Activated effector memory CD4-positive, alpha-beta T cell treated with Interleukin-2 at 50 U/mL for 16 hours (primary cell): ENCODE measurements around the gene IDH3B.
"Not testable (repeated sequence)": the region's sequence is repeated elsewhere in the genome, so short reads cannot be mapped to it uniquely, and the experiment has no call there.

Experiments used
- DNase-seq: peaks from one replicate; pipeline ENCODE4 v3.0.0-alpha.2; 2020

The IDH3B gene

DNA sequence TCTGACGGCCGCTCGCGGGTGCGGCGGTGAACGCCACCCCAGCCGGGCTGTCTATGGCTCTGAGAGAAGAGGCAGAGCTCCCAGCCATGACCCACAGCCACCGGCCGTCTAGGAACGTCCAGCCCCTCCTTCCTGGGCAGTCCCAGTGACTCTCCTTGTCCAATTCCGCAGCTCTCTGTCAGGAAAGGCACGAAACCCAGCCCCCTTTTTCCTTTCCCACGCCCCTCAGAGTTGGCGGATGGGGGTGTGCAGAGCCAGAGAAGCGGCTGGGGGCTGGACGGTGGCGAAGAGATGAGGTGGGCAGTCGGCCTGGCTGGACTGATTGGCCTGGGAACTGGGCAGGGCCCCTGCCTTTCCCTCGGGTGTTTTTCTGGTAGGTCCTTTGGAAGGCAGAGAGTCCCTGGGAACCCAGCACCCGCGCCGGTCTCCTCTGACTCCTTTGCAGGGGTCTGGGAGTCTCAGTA lies 30.0 kb upstream of the IDH3B start:
- DNase-seq, result no peak

DNA sequence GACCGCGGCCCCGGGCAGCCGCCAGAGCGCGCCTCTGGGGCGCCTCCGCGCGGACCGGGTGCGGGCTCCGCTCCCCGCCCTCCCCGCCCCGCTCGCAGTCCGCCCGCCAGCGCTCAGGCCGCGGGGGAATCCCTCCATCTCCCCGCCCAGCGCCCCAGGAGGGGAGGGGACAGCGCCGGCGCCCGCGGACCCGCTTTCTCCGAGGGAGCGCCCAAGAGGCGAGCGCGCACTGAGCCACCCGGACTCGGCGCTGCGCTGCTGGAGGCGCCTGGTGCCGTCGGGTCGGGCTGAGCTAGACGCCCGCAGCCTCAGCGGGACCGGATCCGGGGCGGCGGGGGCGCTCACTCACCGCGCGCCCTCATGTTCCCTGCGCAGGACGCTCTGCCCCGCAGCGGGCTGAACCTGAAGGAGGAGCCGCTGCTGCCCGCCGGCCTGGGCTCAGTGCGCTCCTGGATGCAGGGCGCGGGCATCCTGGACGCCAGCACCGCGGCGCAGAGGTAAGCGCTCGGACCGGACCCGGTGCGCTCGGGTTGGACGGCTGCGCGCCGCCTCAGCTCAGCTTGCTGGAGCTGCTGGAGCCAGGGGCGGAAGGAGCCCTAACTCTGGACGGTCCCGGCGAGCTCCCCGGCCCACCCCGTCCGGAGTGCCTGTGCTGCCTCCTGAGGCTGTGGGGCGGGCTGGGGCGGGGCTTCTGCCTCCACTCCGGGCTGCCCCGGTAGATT lies 29.4 kb upstream of the IDH3B start:
- peak; percentile 16 for DNase-seq

DNA sequence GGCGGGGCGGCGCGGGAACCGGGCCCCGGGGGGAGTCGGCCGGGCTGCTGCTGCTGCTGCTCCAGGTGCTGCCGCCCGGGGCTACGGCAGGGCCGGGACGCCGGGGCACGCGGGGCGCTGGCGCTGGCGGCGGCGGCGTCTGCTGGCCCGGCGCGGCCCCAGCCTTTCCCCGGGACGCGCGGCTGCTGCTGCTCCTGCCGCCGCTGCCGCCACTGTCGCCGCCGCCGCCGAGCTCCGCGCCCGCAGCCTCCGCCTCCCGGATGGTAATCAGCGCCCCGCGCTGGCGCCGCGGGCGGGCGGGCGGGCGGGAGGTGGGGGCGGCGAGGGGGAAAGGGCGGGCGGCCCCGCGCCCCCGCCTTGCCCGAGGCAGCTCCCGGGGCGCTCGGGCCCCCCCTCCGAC lies 28.9 kb upstream of the IDH3B start:
- DNase-seq, result peak; percentile 10

DNA sequence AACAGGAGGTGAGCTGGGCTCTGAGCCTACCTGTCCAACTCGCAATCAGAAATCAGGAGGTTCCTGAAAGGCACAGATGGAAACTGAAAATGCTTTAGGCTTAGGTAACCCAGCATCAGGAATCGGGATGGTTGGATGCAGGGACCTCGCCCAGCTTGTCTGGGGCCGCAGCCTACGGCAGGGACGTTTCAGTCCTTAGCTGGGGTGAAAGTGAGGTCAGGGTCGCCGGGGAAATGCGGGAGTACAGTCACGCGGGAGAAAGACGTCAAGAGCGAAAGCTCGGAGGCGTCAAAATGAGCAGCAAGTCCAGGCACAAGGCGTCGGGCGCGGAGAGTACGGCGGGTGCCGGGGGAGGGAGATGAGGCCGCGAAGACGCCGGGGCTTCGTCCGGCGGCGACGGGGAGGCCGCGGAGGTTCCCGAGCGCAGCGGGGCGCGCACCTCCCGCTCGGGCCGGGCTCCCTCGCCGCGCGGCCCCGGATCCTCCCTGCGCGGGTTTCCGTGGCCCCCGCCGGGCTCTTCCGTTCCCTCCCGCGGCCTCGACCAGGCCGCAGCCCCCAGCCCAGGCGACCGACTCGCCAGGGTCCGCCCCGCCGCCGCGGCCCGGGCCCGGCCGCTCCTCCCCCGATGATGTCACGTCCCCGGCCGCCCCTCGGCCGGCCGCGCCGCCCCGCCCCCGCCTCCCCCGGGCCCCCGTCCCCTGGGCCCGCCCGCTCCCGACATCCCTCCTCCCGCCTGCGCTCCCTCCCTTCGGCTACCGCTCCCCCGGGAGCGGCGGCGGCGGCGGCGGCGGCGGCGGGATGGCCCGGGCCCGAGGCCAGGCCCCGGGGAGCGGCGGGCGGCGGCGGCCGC lies 28.2 kb upstream of the IDH3B start, which contains the start of gene EBF4:
TSS of gene EBF4 (plus strand) at position 745 of the 850 bp plus-strand sequence. CDS start 866 bp downstream, outside the sequence.
- DNase-seq, result no peak

DNA sequence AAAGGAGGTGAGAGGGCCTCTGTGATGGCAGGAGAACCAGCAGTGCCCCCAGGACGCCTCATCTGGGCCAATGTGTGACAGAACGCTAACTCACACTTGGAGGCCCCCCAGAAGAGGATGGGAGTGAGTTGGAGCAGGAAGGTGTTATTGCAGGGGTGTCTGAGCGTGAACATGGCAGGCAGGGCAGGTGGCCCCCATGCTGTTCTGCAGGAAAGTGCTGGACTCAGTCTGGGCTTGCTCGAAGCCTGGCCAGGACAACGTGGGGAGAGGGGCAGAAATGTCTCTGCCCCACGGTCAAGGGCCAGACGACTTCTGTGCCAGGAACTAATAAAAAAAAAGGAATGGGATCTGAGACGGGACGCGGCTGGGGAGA lies 27.6 kb upstream of the IDH3B start:
- no peak for DNase-seq

DNA sequence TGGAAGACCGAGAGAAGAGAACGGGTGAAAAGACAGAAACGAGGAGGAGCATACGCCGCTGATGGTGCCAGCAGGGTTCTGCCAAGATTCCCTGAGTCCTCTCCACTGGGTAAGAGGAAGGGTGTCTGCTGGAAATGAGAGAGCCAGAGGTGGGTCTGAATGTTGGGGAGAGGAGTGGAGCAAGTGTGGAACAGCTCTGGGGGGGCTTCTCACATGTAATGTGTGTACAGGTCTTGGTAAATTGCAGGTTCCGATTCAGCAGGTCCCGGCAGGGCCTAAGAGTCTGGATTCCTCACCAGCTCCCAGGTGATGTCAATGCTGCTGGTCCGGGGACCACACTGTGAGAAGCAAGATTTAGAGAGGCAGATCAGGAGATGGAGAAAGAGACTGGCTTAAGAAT lies 27.1 kb upstream of the IDH3B start:
- DNase-seq, result no peak

DNA sequence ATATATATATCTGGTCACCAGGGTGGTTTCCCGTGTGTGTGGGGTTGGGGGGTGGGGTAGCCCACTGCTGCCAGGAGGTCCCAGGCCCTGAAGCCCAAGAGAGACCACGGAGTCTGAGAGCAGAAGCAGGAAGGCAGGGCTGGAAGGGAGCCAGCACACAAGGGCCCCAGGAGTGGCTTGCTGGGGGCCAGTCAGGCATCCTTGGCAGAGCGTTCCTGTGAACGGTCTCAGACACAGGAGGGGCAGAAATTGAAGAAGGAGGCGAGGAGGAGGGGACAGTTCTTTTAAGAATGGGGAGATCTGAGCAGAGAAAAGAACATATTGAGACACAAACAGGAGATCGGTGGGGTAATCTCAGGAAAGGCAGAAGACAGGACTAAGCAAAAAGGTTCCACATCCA lies 26.7 kb upstream of the IDH3B start:
- DNase-seq, result no peak

DNA sequence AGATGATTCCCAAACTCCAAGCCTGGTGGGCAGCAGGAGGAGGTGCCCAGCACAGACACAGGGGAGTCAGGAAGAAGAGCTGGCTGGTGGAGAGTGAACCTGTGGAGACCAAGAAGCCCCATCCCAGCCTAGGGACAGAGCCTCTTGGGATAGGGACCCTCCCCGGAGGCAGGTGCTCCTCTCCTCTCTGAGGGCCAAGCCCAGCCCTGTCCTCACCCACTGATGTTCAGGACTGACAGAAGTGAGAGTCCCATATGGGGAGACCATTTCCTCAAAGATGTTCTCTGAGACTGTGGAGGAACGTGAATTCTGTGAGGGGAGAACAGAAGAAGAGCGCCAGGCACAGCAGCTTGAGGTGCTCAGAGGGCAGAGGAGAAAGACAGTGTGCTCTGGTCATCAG lies 26.2 kb upstream of the IDH3B start:
- DNase-seq, result no peak

DNA sequence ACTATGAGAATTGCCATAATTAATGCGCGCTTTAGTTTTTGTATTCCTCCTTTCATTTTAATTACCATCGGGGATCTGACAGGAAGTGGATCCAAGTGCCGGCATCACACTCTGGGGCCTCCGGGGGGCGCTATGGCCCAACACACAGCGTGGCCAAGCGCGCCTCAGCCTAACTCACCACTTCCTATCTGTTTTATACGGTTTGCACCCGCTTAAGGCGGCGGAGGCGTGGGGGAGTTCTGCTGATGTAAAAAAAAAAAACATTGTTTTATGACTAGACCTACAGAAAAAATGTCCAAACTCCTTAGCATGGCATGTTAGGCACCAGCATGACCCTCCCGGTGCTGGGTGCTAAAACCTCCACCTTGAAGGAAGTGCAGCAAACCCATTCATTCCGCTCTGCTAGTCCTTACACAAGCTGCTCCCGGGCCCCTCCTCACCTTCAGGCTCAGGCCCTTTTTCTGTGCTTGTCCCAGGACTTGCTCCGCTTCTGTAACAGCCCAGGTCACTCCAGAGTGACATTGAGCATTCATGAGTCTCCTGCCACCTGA lies 24.1 kb upstream of the IDH3B start:
- DNase-seq, result peak; percentile 67

DNA sequence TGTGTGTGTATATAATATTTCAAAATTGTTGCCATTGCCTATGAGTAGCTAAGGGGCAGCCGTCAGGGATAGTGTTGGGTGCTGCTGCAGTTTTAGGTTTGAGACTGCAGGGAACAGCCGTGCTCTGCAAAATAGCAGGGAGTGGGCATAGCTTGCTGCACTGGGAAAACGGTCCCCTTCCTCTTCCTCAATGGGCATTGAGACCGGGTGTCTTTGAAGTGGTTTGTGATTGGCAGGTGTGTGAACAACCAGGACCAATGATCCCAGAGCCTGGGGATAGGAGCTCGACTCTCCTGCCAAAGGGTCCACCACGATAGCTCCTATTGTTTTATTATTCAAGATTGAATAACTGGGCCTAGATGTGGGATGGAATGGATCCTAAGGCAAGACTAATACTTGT lies 23.5 kb upstream of the IDH3B start:
- no peak for DNase-seq

DNA sequence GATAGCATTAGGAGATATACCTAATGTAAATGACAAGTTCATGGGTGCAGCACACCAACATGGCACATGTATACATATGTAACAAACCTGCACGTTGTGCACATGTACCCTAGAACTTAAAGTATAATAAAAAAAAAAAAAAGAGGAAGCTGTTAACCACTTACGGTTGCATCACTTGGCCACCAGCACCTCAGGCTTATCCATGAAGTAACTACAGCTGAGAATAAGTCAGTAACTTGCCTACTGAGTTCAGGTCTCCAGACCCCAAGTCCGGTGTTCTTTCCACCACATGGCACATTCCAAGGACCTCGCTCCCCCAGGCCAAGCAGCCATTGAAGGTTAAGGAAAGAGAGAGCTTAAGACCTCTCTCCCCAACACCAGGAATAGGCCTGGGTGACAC lies 20.8 kb upstream of the IDH3B start:
- not testable (repeated sequence) for DNase-seq

DNA sequence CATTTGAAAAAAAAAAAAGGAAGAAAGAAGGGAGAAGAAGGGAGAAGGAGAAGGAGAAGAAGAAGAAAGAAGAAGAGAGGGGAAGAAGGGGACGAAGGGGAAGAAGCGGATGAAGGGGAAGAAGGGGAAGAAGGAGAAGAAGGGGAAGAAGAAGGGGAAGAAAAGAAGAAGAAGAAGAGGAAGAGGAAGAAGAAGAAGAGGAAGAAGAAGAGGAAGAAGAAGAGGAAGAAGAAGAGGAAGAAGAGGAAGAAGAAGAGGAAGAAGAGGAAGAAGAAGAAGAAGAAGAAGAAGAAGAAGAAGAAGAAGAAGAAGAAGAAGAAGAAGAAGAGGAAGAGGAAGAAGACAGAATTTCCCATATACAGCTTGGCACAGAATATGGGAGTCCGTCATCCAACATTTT lies 18.0 kb upstream of the IDH3B start:
- not testable (repeated sequence) for DNase-seq

DNA sequence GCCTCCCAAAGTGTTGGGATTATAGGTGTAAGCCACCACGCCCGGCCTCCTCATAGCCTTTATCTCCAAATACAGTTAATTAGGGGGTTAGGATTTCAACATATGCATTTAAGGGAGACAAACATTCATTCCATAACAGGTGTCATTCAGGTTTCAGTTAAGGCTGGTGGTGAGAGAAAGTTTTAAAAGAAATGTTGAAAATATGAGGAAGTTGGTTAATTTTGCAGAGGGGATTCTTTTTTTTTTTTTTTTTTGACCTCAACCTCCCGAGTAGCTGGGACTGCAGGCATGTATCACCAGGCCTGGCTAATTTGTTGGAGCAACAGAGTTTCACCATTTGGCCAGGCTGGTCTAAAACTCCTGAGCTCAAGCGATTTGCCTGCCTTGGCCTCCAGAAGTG lies 16.0 kb upstream of the IDH3B start:
- DNase-seq, result no peak

DNA sequence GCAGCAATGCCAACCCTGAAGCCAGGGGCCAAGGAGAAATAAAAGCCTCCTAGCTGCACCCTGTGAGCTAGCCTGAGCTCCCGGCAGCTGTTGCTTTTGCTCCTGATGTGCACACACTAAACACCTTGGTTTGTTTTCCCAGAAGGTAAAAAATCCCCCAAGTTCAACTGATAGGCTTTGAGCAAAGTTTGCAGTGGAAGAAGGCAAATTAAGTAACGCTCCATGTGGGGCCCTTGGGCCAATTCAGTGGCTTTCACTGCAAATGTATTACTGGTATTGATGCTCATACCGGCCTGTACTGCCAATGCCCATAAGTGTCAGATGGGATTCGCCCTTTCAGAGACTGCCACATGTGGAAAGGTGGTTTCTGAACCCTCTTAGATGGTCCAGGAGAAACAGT lies 9.4 kb upstream of the IDH3B start:
- no peak for DNase-seq

DNA sequence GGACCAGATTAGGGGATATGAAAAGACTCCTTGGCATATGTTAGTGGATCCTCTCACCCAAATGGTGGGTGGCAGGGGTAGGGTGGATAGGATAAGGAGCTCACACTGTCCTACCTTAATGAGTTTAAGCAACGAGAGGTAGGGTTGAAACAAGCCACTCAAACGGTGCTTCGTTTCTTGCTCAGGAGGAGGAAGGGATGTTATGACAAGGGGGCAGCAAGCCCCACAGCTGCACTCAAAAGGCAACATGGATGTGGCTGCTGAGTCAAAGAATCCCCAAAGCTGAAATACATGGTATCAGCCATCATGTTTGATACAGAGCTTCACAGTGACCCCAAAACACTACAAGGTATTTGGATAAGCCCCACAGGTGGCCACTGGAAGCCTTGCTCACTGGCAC lies 8.4 kb upstream of the IDH3B start:
- no peak for DNase-seq

DNA sequence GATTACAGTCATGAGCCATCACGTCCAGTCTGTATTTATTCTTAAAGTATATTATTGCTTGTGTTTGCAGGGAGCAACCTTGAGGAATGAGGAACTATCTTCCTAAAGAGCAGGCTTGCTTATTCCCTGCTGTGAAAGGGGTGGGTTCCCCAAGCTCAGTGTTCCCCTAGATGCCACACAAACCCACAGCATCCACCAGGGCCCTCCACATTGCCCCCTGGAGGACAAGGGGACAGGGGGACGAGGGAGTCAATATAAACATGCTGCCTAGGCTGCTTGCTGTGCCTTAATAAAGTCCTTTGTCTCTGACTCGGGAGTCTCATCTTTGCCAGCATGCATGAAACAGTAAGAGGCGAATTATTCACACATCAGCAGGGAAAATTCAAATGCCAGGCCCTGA lies 8.0 kb upstream of the IDH3B start:
- DNase-seq, result no peak

DNA sequence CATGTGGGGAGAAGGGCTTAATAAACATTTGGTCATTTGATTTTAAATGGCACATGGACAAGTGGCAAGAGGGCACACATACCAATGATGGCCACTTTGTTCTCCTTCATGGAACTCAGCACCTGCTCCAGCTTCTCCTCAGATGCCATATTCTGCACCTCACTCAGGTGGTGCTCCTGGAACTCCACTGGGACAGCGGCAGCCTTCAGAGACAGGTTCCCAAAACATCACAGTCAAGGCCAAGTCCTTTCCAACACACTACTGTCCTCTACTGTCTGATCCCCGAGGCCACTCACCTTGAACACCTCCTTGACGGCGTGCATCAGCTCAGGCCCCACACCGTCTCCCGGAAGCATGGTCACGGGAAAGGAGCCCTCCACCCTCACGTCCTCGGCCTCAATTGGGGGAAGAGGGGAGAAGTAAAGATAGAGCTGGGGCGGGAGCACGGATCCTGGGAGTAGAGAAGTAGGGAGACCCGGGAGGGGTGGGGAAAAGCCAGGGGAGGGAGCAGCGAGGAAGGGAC lies 591 bp downstream of the IDH3B start:
- DNase-seq, result no peak

DNA sequence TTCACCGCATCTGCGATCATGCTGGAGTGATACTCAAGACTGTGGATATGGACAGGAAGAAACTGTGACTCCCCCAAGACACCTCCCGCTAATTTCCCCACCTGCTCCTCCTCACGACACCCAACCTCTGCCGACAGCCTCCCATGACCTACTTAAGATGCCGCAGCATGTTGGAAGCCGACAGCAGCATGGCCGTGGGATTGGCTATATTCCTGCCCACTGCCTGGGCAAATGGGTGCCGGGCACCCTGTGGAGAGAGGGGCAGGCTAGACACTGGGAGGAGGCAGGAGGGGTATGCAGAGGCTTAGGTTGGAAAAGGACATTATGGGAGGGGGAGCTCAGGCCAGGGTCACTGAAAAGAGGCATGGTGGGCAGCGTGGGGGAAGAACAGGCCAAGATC lies 4.5 kb downstream of the IDH3B start:
- DNase-seq, result no peak

DNA sequence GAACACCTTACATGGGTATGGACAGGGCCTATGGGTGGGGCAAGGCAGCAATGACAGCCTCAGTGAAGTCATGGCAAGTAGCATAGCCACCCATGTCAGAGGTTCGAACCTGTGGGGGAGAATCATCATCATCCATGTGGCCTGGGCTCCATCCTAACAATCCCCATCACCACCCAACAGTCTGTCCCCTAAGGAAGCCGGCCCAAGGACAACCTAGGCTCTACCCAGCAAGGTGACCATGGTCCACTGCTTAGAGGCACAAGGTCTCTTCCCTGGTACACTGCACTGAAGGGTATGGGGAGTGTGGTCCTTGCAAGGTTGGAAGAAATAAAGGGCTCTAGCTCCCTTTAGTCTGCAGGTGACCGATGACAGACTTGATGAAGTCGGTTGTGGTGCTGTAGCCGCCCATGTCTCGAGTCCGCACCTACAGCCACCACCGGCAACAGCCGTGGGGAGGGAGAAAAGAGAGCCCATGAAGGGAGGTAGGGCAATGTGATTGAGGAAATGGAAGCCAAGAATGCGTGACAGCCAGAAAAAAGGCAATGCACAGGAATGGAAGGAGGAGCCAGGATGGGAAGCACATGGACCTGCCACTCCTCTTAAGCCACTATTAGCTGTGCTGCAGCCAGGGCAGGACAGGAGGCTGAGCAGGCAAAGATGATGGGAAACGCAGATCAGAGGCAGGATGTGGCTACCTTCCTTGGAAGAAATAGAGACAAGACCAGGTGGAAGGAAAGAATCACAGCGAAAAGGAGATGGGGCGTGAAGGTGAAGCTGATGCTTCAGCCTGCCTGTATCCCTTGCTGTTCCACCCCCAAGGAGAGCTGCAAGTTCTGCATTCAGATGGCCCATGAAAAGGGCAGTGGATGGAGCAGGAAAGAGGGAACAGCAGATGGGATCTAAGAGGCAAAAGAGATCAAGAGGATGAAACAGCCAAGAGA lies 5.3 kb downstream of the IDH3B start:
- no peak for DNase-seq

DNA sequence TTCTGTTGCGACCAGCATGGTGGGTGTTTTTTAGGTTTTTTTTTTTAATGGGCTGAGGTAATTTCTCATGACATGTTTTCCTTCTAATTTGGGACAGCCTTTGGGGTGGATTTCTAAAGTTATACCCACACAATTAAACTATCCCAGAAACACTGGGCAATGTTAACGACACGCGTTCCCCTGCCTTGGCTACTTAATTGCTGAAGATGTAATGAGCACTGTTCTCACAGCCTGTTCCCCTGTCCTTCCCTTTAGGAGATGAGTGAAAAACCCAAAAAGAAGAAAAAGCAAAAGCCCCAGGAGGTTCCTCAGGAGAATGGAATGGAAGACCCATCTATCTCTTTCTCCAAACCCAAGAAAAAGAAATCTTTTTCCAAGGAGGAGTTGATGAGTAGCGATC lies 6.3 kb downstream of the IDH3B start:
- no peak for DNase-seq

DNA sequence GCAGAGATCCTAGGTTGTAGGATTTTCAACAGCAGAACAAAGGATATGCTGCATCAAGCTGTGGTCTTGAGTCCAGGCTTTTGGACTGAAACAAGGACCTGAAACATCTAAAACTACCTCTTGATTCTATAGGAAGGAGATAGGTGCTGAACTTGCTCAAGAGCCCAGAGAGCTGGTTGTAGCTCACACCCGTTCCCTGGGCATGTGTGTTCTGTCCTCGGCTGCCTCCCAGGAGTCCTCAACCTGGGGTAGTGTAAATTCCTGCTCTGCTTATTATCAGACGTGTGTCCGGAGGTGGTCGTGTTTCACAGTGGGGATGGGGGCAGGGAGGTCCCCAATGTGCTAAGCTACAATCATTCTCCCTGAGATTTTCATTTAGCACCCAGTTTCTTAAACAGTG lies 6.8 kb downstream of the IDH3B start:
- DNase-seq, result no peak

DNA sequence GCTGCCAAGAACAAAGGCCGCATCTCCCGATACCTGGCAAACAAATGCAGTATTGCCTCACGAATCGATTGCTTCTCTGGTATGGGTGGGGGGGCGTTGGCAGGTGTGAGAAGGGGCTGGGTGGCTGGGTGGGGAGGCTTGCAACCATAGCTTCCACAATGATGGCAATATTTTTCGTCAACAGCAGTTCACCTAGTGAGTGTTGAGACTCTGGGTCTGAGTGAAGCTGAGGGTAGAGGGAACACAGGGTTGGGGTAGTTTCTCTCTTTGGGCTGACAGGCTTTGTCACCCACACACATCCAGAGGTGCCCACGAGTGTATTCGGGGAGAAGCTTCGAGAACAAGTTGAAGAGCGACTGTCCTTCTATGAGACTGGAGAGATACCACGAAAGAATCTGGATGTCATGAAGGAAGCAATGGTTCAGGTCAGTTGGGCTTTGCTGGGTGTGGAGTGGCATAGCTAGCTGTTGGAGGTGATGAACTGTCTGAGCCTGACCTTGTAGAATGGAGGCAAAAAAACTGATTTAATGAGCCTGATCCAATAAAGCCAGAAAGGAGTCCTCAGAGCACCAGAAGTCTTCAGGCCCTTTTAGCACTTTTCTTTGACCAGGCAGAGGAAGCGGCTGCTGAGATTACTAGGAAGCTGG lies 7.4 kb downstream of the IDH3B start:
- no peak for DNase-seq
